ENCODE results near the gene MGAT3.
A peak's percentile ranks its signal among the peaks of the same experiment; 100 is the strongest.
"Not testable (repeated sequence)": the region's sequence is repeated elsewhere in the genome, so short reads cannot be mapped to it uniquely, and the experiment has no call there.

The MGAT3 gene

GRCh38 chr22:39518996-39519680, 62.3 kb downstream of the MGAT3 start:
- DNase-seq, result no peak

GRCh38 chr22:39519681-39520225, 62.9 kb downstream of the MGAT3 start:
- DNase-seq, result peak; percentile 84

GRCh38 chr22:39520226-39521105, 63.7 kb downstream of the MGAT3 start, which contains the start of gene ATF4:
ATF4 (plus strand) TSS chr22:39520562; CDS start chr22:39521446, 884 bp downstream.
- no peak for DNase-seq

- not testable (repeated sequence) for DNase-seq
Measured at GRCh38 chr22:39521106-39521885, 64.5 kb downstream of the MGAT3 start.

GRCh38 chr22:39522091-39522490, 65.3 kb downstream of the MGAT3 start:
- not testable (repeated sequence) for DNase-seq

GRCh38 chr22:39522567-39523300, 65.9 kb downstream of the MGAT3 start:
- peak; percentile 55 for DNase-seq

GRCh38 chr22:39524089-39524752, 67.4 kb downstream of the MGAT3 start:
- DNase-seq, result no peak

- no peak for DNase-seq
Measured at GRCh38 chr22:39524753-39525657, 68.2 kb downstream of the MGAT3 start.

- DNase-seq, result no peak
Measured at GRCh38 chr22:39525658-39525975, 68.8 kb downstream of the MGAT3 start.

- no peak for DNase-seq
Measured at GRCh38 chr22:39526736-39527171, 69.9 kb downstream of the MGAT3 start.

GRCh38 chr22:39527481-39527961, 70.7 kb downstream of the MGAT3 start:
- peak; percentile 39 for DNase-seq

GRCh38 chr22:39528080-39528661, 71.4 kb downstream of the MGAT3 start:
- no peak for DNase-seq

- DNase-seq, result peak; percentile 76
Measured at GRCh38 chr22:39528681-39529486, 72.1 kb downstream of the MGAT3 start.

- no peak for DNase-seq
Measured at GRCh38 chr22:39529487-39529851, 72.7 kb downstream of the MGAT3 start.

GRCh38 chr22:39530116-39530515, 73.3 kb downstream of the MGAT3 start:
- no peak for DNase-seq

- DNase-seq, result no peak
Measured at GRCh38 chr22:39530692-39531331, 74.0 kb downstream of the MGAT3 start.

GRCh38 chr22:39532215-39533073, 75.6 kb downstream of the MGAT3 start, which contains the start of gene RPS19BP1:
RPS19BP1 (minus strand) TSS chr22:39532748; CDS start chr22:39532738, 10 bp downstream.
- DNase-seq, result peak; percentile 98
